Measurements from ENCODE around the gene FIP1L1. TPM values are rescaled to one million over a fixed set of nuclear protein-coding genes. Genes with fewer than 3 reads are reported as not detected.

The FIP1L1 gene
- total and polyA plus RNA-seq, 9 of the 15 experiments (the other 6 are each of a cell fraction or from before 2014, with no cell fraction given), result 34.6 to 137 (median 72.0) TPM

- no peak for TF ChIP-seq RNF219 (CRISPR knock-in tag; IDR thresholded peaks at IDR 0.05)
- TF ChIP-seq DNMT1 (IDR thresholded peaks at IDR 0.05), result no peak
- no peak for TF ChIP-seq SMARCA4 (IDR thresholded peaks at IDR 0.05)
- no peak for TF ChIP-seq NFATC3 (IDR thresholded peaks at IDR 0.05)
- TF ChIP-seq NR2C2 (CRISPR knock-in tag; IDR thresholded peaks at IDR 0.05), result no peak
- TF ChIP-seq NR2C2 (tag; IDR thresholded peaks at IDR 0.05), result no peak
- TF ChIP-seq C11orf30 (IDR thresholded peaks at IDR 0.05; ENCODE audit: low read depth), result peak; percentile 63
- TF ChIP-seq IRF9 (tag; IDR thresholded peaks at IDR 0.05), result no peak
- TF ChIP-seq MCM3 (IDR thresholded peaks at IDR 0.05), result no peak
- TF ChIP-seq LEF1 (IDR thresholded peaks at IDR 0.05), result no peak
- TF ChIP-seq HDAC1 (IDR thresholded peaks at IDR 0.05), result no peak
- TF ChIP-seq U2AF2 (optimal IDR thresholded peaks at IDR 0.05; ENCODE audit: low read depth, low read length), result no peak
- no peak for TF ChIP-seq E2F4 (CRISPR knock-in tag; IDR thresholded peaks at IDR 0.05; ENCODE audit: low read depth)
- no peak for TF ChIP-seq BCL6 (CRISPR knock-in tag; IDR thresholded peaks at IDR 0.05)
- no peak for TF ChIP-seq DMBX1 (CRISPR knock-in tag; IDR thresholded peaks at IDR 0.05; ENCODE audit: borderline replicate concordance)
- TF ChIP-seq SRSF9 (IDR thresholded peaks at IDR 0.05; ENCODE audit: borderline replicate concordance, low read depth, low read length), result no peak
Observed at GRCh38 chr4:53490965-53491622, 113.7 kb downstream of the FIP1L1 start (continued).

Measured in K562 (cell line).